B cell (primary cell): ENCODE results near the gene PKDREJ. TPM values are rescaled to one million over a fixed set of nuclear protein-coding genes. Genes with fewer than 3 reads are reported as not detected.

Experiments used
- ATAC-seq: fragments of 200-7000 bp; cut with Tn5 transposase; one replicate; pipeline ENCODE4 v1.10.0; 2021; ENCODE audit warnings: low read depth, mild to moderate bottlenecking, moderate number of reproducible peaks, moderate library complexity
- CTCF ChIA-PET: fragments of 350-600 bp; sonication (Branson Sonifier 250); formaldehyde crosslinking; loops from one replicate; lab custom pipeline; 2021; ENCODE audit warnings: antibody characterized with exemption, inconsistent platforms; lab: Charles Lee
- POLR2A ChIA-PET: fragments of 350-600 bp; sonication (Branson Sonifier 250); formaldehyde crosslinking; loops from one replicate; lab custom pipeline; 2021; ENCODE audit warnings: antibody characterized with exemption; lab: Charles Lee
- DNase-seq: peaks from one replicate; pipeline ENCODE4 v3.0.0; 2013
- H2AFZ ChIP-seq: 2 replicates; pipeline ENCODE4 v1.6.1; 2012; ENCODE audit warnings: mild to moderate bottlenecking, low read depth, low read length; ENCODE audit not compliant: insufficient read depth, poor library complexity, severe bottlenecking
- H3K27ac ChIP-seq, 2 donors: 1 replicate in 1 of 2; 2 replicates in 1 of 2; pipeline ENCODE4 v1.5.1; 2012 to 2013; ENCODE audit warnings: low read length in 2 of 2, mild to moderate bottlenecking in 2 of 2, moderate library complexity in 1 of 2
- H3K27me3 ChIP-seq, 4 experiments: fragments of 200-600 bp in 1 of 4; sonication (generic) in 1 of 4; replicated peaks in 1 of 4; 1 replicate in 2 of 4; 2 replicates in 2 of 4; pipeline versions ENCODE4 v1.6.1 to v1.7.0; 2013 to 2016; ENCODE audit warnings: low read length in 3 of 4, mild to moderate bottlenecking in 2 of 4, mixed read lengths in 1 of 4, moderate library complexity in 1 of 4; ENCODE audit not compliant: insufficient read depth in 4 of 4, control insufficient read depth in 3 of 4; ENCODE audit errors: control extremely low read depth in 1 of 4
- H3K36me3 ChIP-seq, 2 experiments: replicated peaks in 1 of 2; 1 replicate in 1 of 2; 2 replicates in 1 of 2; pipeline versions ENCODE4 v1.6.1 to v1.7.1; 2013; ENCODE audit warnings: low read length in 1 of 2; ENCODE audit not compliant: insufficient read depth in 2 of 2, control insufficient read depth in 1 of 2; ENCODE audit errors: control extremely low read depth in 1 of 2, extremely low read depth in 1 of 2
- H3K4me1 ChIP-seq, 2 donors: fragments of 200-600 bp in 1 of 2; sonication (generic) in 1 of 2; 1 replicate in 1 of 2; 2 replicates in 1 of 2; pipeline versions ENCODE4 v1.5.1 to v1.6.1; 2013 to 2017; ENCODE audit warnings: low read length in 2 of 2; ENCODE audit not compliant: control insufficient read depth in 2 of 2, insufficient read depth in 2 of 2
- H3K4me2 ChIP-seq: replicated peaks from 2 replicates; pipeline ENCODE3; 2012; ENCODE audit warnings: mild to moderate bottlenecking, low read depth, low read length; ENCODE audit not compliant: poor library complexity, severe bottlenecking
- H3K4me3 ChIP-seq, 5 experiments: fragments of 200-600 bp in 1 of 5; sonication (generic) in 1 of 5; 1 replicate in 3 of 5; 2 replicates in 2 of 5; pipeline versions ENCODE4 v1.5.1 to v1.7.0; 2011 to 2016; ENCODE audit warnings: low read length in 4 of 5, mild to moderate bottlenecking in 4 of 5, low read depth in 2 of 5, control low read depth in 1 of 5, moderate library complexity in 1 of 5; ENCODE audit not compliant: insufficient read depth in 1 of 5; ENCODE audit errors: control extremely low read depth in 1 of 5, extremely low read depth in 1 of 5
- H3K79me2 ChIP-seq: fragments of 200-600 bp; sonication (generic); one replicate; pipeline ENCODE4 v1.6.0; 2016; ENCODE audit warnings: low read length; ENCODE audit not compliant: control insufficient read depth, insufficient read depth
- H3K9ac ChIP-seq: fragments of 200-600 bp; sonication (generic); 2 replicates; pipeline ENCODE4 v1.6.1; 2017; ENCODE audit warnings: mild to moderate bottlenecking, low read length, moderate library complexity
- H3K9me3 ChIP-seq, 3 donors: one replicate each; pipeline versions ENCODE4 v1.6.1 to v1.7.1; 2013; ENCODE audit warnings: low read length in 2 of 3; ENCODE audit not compliant: control insufficient read depth in 2 of 3, insufficient read depth in 1 of 3; ENCODE audit errors: control extremely low read depth in 1 of 3
- H4K20me1 ChIP-seq: 2 replicates; pipeline ENCODE4 v1.6.0; 2012; ENCODE audit warnings: mild to moderate bottlenecking, low read length; ENCODE audit not compliant: insufficient read depth, control insufficient read depth, poor library complexity, severe bottlenecking
- H3K27ac Mint-ChIP-seq: one replicate; pipeline ENCODE4 v1.8.0; 2021; ENCODE audit warnings: mixed read lengths
- H3K27me3 Mint-ChIP-seq: one replicate; pipeline ENCODE4 v1.8.0; 2021; ENCODE audit warnings: mixed read lengths
- H3K4me1 Mint-ChIP-seq: one replicate; pipeline ENCODE4 v1.8.0; 2021; ENCODE audit warnings: mixed read lengths
- H3K4me3 Mint-ChIP-seq: one replicate; pipeline ENCODE4 v1.8.0; 2021; ENCODE audit warnings: mixed read lengths
- H3K9me3 Mint-ChIP-seq: one replicate; pipeline ENCODE4 v1.8.0; 2022; ENCODE audit warnings: mixed read lengths; ENCODE audit not compliant: insufficient read depth
- EZH2 ChIP-seq: IDR thresholded peaks from 2 replicates; pipeline ENCODE4 v1.6.1; 2012; ENCODE audit warnings: borderline replicate concordance, low read depth, mild to moderate bottlenecking, moderate library complexity, low read length; ENCODE audit not compliant: insufficient read depth, poor library complexity, severe bottlenecking
- WGBS: methylation state at CpG from one replicate; pipeline ENCODE4 v1.1.5; 2013; ENCODE audit warnings: missing lambda C conversion rate; ENCODE audit not compliant: insufficient coverage; 5-methylcytosine and 5-hydroxymethylcytosine counted together
- intact Hi-C: fragments of 100-400 bp; cut with micrococcal nuclease; formaldehyde crosslinking; loops from one replicate; pipeline ENCODE4 v1.10.0; 2022
- polyA plus RNA-seq: library from polyadenylated mRNA; depleted of rRNA; stranded (reverse); fragments of >200 nt; gene quantifications from 2 replicates; pipeline ENCODE4 v1.2.3, GENCODE V29; 2012
- total RNA-seq, 2 donors: library from RNA; stranded (reverse); fragments of 120-200 nt in 1 of 2; gene quantifications; 1 replicate in 1 of 2; 2 replicates in 1 of 2; pipeline versions ENCODE4 v1.2.3 to v1.2.4, GENCODE V29; 2013 to 2022
- TF ChIP-seq, protein P1 (sequence below): fragments of 200-600 bp; IDR thresholded peaks from one replicate; pipeline ENCODE4 v1.8.0; 2022; ENCODE audit warnings: antibody characterized with exemption, mild to moderate bottlenecking

Gene PKDREJ
- total and polyA plus RNA-seq, 2 donors (not counting 1 experiment from before 2014, with no cell fraction given): not detected

GRCh38 chr22:46273432-46274148, 10.4 kb upstream of the PKDREJ start:
- H3K4me2 ChIP-seq: no peak overlapping the region
- peaks cover 0 to 15% of the 10 kb centered on the region in 2 experiments for H3K36me3 ChIP-seq
- H3K4me1 ChIP-seq: peaks cover 0 to 1% of the 10 kb centered on the region in 2 donors
- H3K27ac Mint-ChIP-seq: no peak overlapping the region
- H4K20me1 ChIP-seq: no peaks in the 10 kb centered on the region
- H3K9ac ChIP-seq: no peak overlapping the region
- intact Hi-C loops: no loop called here
- no peaks in the 10 kb centered on the region for H3K9me3 ChIP-seq
- H3K79me2 ChIP-seq: no peaks in the 10 kb centered on the region
- H2AFZ ChIP-seq: no peak overlapping the region
- H3K27me3 Mint-ChIP-seq: no peaks in the 10 kb centered on the region
- H3K4me3 Mint-ChIP-seq: no peak overlapping the region
- H3K4me3 ChIP-seq: no peak overlapping the region
- H3K4me1 Mint-ChIP-seq: no peaks in the 10 kb centered on the region
- no peak overlapping the region for H3K27ac ChIP-seq
- DNase-seq: no peak
- no peaks in the 10 kb centered on the region for H3K27me3 ChIP-seq
- TF ChIP-seq EZH2: no peak
- TF ChIP-seq, protein P1, sequence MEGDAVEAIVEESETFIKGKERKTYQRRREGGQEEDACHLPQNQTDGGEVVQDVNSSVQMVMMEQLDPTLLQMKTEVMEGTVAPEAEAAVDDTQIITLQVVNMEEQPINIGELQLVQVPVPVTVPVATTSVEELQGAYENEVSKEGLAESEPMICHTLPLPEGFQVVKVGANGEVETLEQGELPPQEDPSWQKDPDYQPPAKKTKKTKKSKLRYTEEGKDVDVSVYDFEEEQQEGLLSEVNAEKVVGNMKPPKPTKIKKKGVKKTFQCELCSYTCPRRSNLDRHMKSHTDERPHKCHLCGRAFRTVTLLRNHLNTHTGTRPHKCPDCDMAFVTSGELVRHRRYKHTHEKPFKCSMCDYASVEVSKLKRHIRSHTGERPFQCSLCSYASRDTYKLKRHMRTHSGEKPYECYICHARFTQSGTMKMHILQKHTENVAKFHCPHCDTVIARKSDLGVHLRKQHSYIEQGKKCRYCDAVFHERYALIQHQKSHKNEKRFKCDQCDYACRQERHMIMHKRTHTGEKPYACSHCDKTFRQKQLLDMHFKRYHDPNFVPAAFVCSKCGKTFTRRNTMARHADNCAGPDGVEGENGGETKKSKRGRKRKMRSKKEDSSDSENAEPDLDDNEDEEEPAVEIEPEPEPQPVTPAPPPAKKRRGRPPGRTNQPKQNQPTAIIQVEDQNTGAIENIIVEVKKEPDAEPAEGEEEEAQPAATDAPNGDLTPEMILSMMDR: no peak
- CTCF ChIA-PET: no interaction called here
- POLR2A ChIA-PET: no interaction called here
- WGBS: 100% methylated on average over 9 of the region's 12 CpGs
- no peaks in the 10 kb centered on the region for H3K9me3 Mint-ChIP-seq
- no peak for ATAC-seq

DNA sequence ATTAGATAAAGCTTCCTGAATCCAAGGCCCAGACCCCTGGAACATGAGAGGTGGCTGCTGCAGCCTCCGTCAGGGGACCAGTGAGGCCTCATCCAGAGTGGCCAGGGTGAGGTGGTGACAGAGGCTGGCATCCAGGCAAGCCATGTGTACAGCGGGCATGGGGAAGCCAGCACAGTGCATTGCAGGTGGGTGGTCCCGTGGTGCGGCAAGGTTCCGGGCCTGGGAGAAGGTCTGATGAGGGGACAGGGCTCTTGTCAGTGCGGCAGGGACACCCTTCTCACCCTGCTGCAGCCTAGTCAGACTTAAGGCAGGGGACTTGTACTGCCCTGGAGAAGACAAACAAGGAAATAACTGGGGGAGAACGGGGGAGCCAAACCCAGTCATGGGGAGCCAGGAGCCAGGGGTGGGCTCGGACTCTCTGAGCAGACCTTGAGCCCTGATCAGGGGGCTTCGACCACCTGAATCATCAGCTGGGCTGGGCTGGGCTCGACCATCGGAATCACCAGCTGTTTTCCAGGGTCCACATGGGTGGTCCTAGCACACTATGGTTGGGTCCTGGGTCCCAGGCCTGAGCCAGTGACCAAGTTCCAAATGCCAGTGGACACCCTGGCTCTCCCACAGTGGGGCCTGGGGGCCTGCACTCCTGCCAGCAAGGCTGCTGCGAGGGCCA, 9.8 kb upstream of the PKDREJ start:
- H3K27me3 ChIP-seq: no peaks in the 10 kb centered on the region
- no peak overlapping the region for H2AFZ ChIP-seq
- H3K4me2 ChIP-seq: no peak overlapping the region
- no peaks in the 10 kb centered on the region for H4K20me1 ChIP-seq
- POLR2A ChIA-PET: no interaction called here
- ATAC-seq (no peak), DNase-seq (no peak)
- H3K4me1 ChIP-seq: peaks cover 4% of the 10 kb centered on the region in 2 donors
- intact Hi-C loops: no loop called here
- no peak overlapping the region for H3K9ac ChIP-seq
- H3K9me3 ChIP-seq: no peaks in the 10 kb centered on the region
- H3K36me3 ChIP-seq: peaks cover 0 to 15% of the 10 kb centered on the region in 2 experiments
- Mint-ChIP-seq H3K9me3 (no peaks in the 10 kb centered on the region), H3K4me3 (no peak overlapping the region), H3K4me1 (peaks cover 3% of the 10 kb centered on the region), H3K27ac (no peak overlapping the region), H3K27me3 (no peaks in the 10 kb centered on the region)
- no peak overlapping the region for H3K27ac ChIP-seq
- H3K79me2 ChIP-seq: no peaks in the 10 kb centered on the region
- CTCF ChIA-PET: no interaction called here
- H3K4me3 ChIP-seq: no peak overlapping the region
- TF ChIP-seq, protein P1: no peak
- no peak for TF ChIP-seq EZH2
- 97% methylated on average over 12 of the region's 12 CpGs for WGBS
